ENCODE measurements around the gene EYA2. TPM values are rescaled to one million over a fixed set of nuclear protein-coding genes. Genes with fewer than 3 reads are reported as not detected.

The EYA2 gene
- total RNA-seq, 1 donor from 2014 or later = 94.1 TPM

GRCh38 chr20:46898423-46898822, 3.8 kb downstream of the EYA2 start:
- Mint-ChIP-seq H3K36me3 (ENCODE audit: unreplicated experiment) (no peaks in the 10 kb centered on the region), H3K27me3 (ENCODE audit: unreplicated experiment) (peaks cover 2% of the 10 kb centered on the region), H3K27ac (ENCODE audit: unreplicated experiment) (no peak overlapping the region), H3K4me1 (ENCODE audit: low read depth, unreplicated experiment) (peaks cover 45% of the 10 kb centered on the region), H3K9me3 (ENCODE audit: unreplicated experiment) (peaks cover 5% of the 10 kb centered on the region), H3K4me3 (ENCODE audit: unreplicated experiment) (peak overlapping the region; percentile 87)
- TF ChIP-seq CTCF (IDR thresholded peaks at IDR 0.05; ENCODE audit: partially characterized antibody, unreplicated experiment) = no peak
- DNase-seq = no peak

- Mint-ChIP-seq H3K36me3 (ENCODE audit: unreplicated experiment) (no peaks in the 10 kb centered on the region), H3K9me3 (ENCODE audit: unreplicated experiment) (peaks cover 2% of the 10 kb centered on the region), H3K4me3 (ENCODE audit: unreplicated experiment) (peak overlapping the region; percentile 87), H3K4me1 (ENCODE audit: low read depth, unreplicated experiment) (peaks cover 40% of the 10 kb centered on the region), H3K27me3 (ENCODE audit: unreplicated experiment) (peaks cover 2% of the 10 kb centered on the region), H3K27ac (ENCODE audit: unreplicated experiment) (no peak overlapping the region)
- no peak for TF ChIP-seq CTCF (IDR thresholded peaks at IDR 0.05; ENCODE audit: partially characterized antibody, unreplicated experiment)
- no peak for DNase-seq
Observed at GRCh38 chr20:46899621-46900020, 5.0 kb downstream of the EYA2 start.

DNA sequence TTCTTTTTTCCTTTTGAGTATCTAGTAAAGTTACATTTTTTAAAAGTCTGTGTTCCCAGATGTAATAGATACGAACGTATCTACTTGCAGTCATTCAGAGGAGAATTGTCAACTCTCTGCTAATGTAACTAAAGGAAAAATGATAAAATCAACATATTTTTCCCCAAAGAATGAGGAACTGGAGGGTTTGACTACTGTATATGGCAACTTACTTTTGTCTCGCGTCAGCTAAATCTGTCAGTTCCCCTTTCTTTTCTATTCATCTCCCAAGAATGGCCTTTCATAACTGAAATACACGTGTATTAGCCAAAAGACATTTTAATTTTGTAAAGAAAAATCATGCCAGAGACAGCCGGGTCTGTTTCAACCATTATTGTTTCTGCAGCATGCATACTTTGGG, 5.4 kb downstream of the EYA2 start:
- peaks cover 2% of the 10 kb centered on the region for H3K27me3 Mint-ChIP-seq (ENCODE audit: unreplicated experiment)
- DNase-seq = no peak
- H3K36me3 Mint-ChIP-seq (ENCODE audit: unreplicated experiment) = no peaks in the 10 kb centered on the region
- no peak overlapping the region for H3K27ac Mint-ChIP-seq (ENCODE audit: unreplicated experiment)
- TF ChIP-seq CTCF (IDR thresholded peaks at IDR 0.05; ENCODE audit: partially characterized antibody, unreplicated experiment) = no peak
- H3K9me3 Mint-ChIP-seq (ENCODE audit: unreplicated experiment) = peaks cover 2% of the 10 kb centered on the region
- H3K4me1 Mint-ChIP-seq (ENCODE audit: low read depth, unreplicated experiment) = peaks cover 40% of the 10 kb centered on the region
- H3K4me3 Mint-ChIP-seq (ENCODE audit: unreplicated experiment) = peak overlapping the region; percentile 87

- Mint-ChIP-seq H3K4me1 (ENCODE audit: low read depth, unreplicated experiment) (peaks cover 42% of the 10 kb centered on the region), H3K36me3 (ENCODE audit: unreplicated experiment) (no peaks in the 10 kb centered on the region), H3K27ac (ENCODE audit: unreplicated experiment) (no peak overlapping the region), H3K27me3 (ENCODE audit: unreplicated experiment) (peaks cover 2% of the 10 kb centered on the region), H3K9me3 (ENCODE audit: unreplicated experiment) (peaks cover under 1% of the 10 kb centered on the region), H3K4me3 (ENCODE audit: unreplicated experiment) (peak overlapping the region; percentile 35)
- no peak for TF ChIP-seq CTCF (IDR thresholded peaks at IDR 0.05; ENCODE audit: partially characterized antibody, unreplicated experiment)
- no peak for DNase-seq
Observed at GRCh38 chr20:46900826-46901225, 6.2 kb downstream of the EYA2 start.

DNA sequence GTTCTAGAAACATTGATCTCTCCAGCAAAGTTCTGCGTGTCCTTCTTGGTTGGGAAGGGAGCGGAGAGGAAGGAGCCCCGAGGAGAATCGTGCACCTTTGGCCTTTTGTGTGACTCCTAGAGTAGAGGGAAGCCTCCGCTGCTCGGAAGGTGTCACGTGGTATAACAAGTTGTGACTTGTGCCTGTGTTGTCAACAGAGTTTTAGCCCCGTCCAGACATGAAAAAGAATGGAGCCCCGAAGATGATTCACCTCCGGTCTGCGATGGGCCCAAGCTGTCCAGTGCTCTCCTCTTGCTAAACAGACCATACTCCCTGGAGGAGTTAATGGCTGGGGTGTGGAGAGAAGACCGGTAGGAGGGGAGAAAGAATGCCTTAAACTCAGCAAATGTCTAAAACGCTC, 7.0 kb downstream of the EYA2 start:
- no peak for TF ChIP-seq CTCF (IDR thresholded peaks at IDR 0.05; ENCODE audit: partially characterized antibody, unreplicated experiment)
- Mint-ChIP-seq H3K4me3 (ENCODE audit: unreplicated experiment) (no peak overlapping the region), H3K9me3 (ENCODE audit: unreplicated experiment) (no peaks in the 10 kb centered on the region), H3K27ac (ENCODE audit: unreplicated experiment) (no peak overlapping the region), H3K4me1 (ENCODE audit: low read depth, unreplicated experiment) (peaks cover 41% of the 10 kb centered on the region), H3K27me3 (ENCODE audit: unreplicated experiment) (no peaks in the 10 kb centered on the region), H3K36me3 (ENCODE audit: unreplicated experiment) (no peaks in the 10 kb centered on the region)
- DNase-seq = no peak

Data from glutamatergic neuron (in vitro differentiated cells).